ENCODE data around the gene NOM1. TPM values are rescaled to one million over a fixed set of nuclear protein-coding genes. Genes with fewer than 3 reads are reported as not detected.

Gene NOM1
- total RNA-seq, 1 experiment from 2014 or later, result 35.4 TPM

DNA sequence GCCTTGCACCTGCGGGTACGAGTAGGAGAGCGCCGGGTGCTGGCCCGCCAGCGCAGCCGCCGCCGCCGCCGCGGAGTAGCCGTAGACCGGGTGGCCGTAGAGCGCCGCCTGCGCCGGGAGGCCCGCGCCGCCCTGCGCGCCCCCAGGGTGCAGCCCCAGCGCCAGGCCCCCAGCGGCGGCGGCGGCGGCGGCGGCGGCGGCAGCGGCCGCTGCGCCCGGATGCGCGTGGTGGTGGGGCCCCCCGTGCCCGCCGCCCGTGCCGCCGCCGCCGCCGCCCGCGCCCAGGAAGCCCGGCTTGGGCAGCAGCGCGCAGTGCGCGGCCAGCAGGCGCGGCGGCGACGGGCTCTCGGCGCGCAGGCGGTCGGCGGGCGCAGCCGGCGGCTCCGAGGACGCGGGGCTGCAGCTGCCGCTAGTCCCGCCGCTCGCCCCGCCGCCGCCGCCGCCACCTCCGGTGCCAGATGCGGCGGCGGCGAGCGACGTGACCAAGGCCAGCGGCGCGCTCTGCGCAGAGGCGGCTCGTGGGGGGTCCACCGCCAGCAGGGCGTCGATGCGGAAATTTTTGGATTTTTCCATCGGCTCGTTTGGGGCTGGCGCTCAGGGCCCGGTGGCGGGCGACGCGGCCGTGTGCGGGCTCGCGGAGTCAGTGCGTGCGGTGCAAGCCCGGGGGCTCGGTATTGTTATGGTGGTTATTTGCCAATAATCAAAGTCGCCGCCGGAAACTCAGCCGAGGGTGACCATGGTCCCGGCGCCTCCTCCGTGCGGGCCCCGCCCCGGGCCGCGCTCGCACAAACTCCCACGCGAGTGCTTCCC, 60.5 kb downstream of the NOM1 start:
- ChIA-PET CTCF (interaction anchor here (1.1 kb wide), 1 partner anchor 10 kb away, joined by 3 read pairs; no protein-coding TSS in a partner anchor), POLR2A (no interaction called here), RAD21 (ENCODE audit: low non-redundant PET in 1 of 2, low total read pairs in 2 of 2, uncharacterized antibody in 2 of 2, unreplicated experiment in 2 of 2) (no interaction called here)
- Histone ChIP-seq H3K4me1 (ENCODE audit: control insufficient read depth in 1 of 2, insufficient read depth in 2 of 2, low read length in 2 of 2) (peaks cover 14 to 28% of the 10 kb centered on the region in 2 experiments), H3K79me2 (ENCODE audit: insufficient read depth, low read length) (peaks cover 7% of the 10 kb centered on the region; the same call in 1 of the 2 replicates), H3K9me3 (ENCODE audit: control insufficient read depth in 1 of 2, insufficient read depth in 1 of 2, low read depth in 1 of 2, low read length in 2 of 2) (no peaks in the 10 kb centered on the region), H3K27ac (ENCODE audit: low read depth, low read length) (peak overlapping the region; percentile 79), H3K36me3 (ENCODE audit: control insufficient read depth in 1 of 2, insufficient read depth in 2 of 2, low read length in 2 of 2) (no peaks in the 10 kb centered on the region; a peak in 1 of 4 replicates), H3K9me2 (ENCODE audit: insufficient read depth) (no peaks in the 10 kb centered on the region), H3K27me3 (ENCODE audit: insufficient read depth, low read length) (no peaks in the 10 kb centered on the region), H3K9ac (ENCODE audit: low read length) (peak overlapping the region; percentile 90), H2AFZ (ENCODE audit: low read depth, low read length, poor library complexity, severe bottlenecking) (no peak overlapping the region), H3K4me3 (replicated peaks in 1 of 2; ENCODE audit: low read depth in 1 of 2, low read length in 2 of 2) (peak overlapping the region; percentile 64 to 92), H3K4me2 (ENCODE audit: low read length) (peak overlapping the region; percentile 98), H4K20me1 (ENCODE audit: insufficient read depth) (no peaks in the 10 kb centered on the region)
- peak; percentile 60 for ATAC-seq
- DNase-seq (ENCODE audit: low read depth, low spot score), result no peak
- no TSS peak for BruUV-seq (replicated peaks)
- peak; percentile 73 for TF ChIP-seq TCF7L2 (IDR thresholded peaks at IDR 0.05; ENCODE audit: borderline replicate concordance, extremely low read depth, insufficient read depth, insufficient read length)
- no peak for TF ChIP-seq POLR2A (IDR thresholded peaks at IDR 0.05; ENCODE audit: borderline replicate concordance, extremely low read depth, insufficient read depth, insufficient read length)
- intact Hi-C loops (cut with micrococcal nuclease), result loop anchor here (2.0 kb wide), 2 partner anchors 61 to 129 kb away; partner anchors contain the start of genes NOM1 and UBE3C

- Histone ChIP-seq H3K4me3 (replicated peaks in 1 of 2; ENCODE audit: low read depth in 1 of 2, low read length in 2 of 2) (peak within 1 kb of the TSS; percentile 64 to 92), H3K9me2 (ENCODE audit: insufficient read depth) (no peaks in the 10 kb centered on the region), H3K79me2 (ENCODE audit: insufficient read depth, low read length) (peaks cover 7% of the 10 kb centered on the region; the same call in 1 of the 2 replicates), H3K9me3 (ENCODE audit: control insufficient read depth in 1 of 2, insufficient read depth in 1 of 2, low read depth in 1 of 2, low read length in 2 of 2) (no peaks in the 10 kb centered on the region), H3K36me3 (ENCODE audit: control insufficient read depth in 1 of 2, insufficient read depth in 2 of 2, low read length in 2 of 2) (no peaks in the 10 kb centered on the region), H3K27me3 (ENCODE audit: insufficient read depth, low read length) (no peaks in the 10 kb centered on the region), H2AFZ (ENCODE audit: low read depth, low read length, poor library complexity, severe bottlenecking) (no peak within 1 kb of the TSS), H3K9ac (ENCODE audit: low read length) (peak within 1 kb of the TSS; percentile 90), H3K27ac (ENCODE audit: low read depth, low read length) (peak within 1 kb of the TSS; percentile 79), H4K20me1 (ENCODE audit: insufficient read depth) (no peaks in the 10 kb centered on the region), H3K4me1 (ENCODE audit: control insufficient read depth in 1 of 2, insufficient read depth in 2 of 2, low read length in 2 of 2) (peaks cover 14 to 28% of the 10 kb centered on the region in 2 experiments), H3K4me2 (ENCODE audit: low read length) (peak within 1 kb of the TSS; percentile 98)
- intact Hi-C loops (cut with micrococcal nuclease), result loop anchor here (2.0 kb wide), 2 partner anchors 62 to 128 kb away; partner anchors contain the start of genes NOM1 and UBE3C
- TF ChIP-seq ZFX (IDR thresholded peaks at IDR 0.05) (peak; percentile 90), ATF3 (IDR thresholded peaks at IDR 0.05) (no peak), YY1 (IDR thresholded peaks at IDR 0.05; ENCODE audit: extremely low read depth, insufficient replicate concordance, low read depth, low read length) (peak; percentile 68), EGR1 (IDR thresholded peaks at IDR 0.05; ENCODE audit: low read depth) (peak; percentile 43), FOSL1 (IDR thresholded peaks at IDR 0.05; ENCODE audit: low read depth) (peak; percentile 64), POLR2AphosphoS5 (IDR thresholded peaks at IDR 0.05; ENCODE audit: low read depth, low read length) (peak; percentile 84), SP1 (IDR thresholded peaks at IDR 0.05; ENCODE audit: low read depth) (peak; percentile 74)
- TF ChIP-seq, protein P1, sequence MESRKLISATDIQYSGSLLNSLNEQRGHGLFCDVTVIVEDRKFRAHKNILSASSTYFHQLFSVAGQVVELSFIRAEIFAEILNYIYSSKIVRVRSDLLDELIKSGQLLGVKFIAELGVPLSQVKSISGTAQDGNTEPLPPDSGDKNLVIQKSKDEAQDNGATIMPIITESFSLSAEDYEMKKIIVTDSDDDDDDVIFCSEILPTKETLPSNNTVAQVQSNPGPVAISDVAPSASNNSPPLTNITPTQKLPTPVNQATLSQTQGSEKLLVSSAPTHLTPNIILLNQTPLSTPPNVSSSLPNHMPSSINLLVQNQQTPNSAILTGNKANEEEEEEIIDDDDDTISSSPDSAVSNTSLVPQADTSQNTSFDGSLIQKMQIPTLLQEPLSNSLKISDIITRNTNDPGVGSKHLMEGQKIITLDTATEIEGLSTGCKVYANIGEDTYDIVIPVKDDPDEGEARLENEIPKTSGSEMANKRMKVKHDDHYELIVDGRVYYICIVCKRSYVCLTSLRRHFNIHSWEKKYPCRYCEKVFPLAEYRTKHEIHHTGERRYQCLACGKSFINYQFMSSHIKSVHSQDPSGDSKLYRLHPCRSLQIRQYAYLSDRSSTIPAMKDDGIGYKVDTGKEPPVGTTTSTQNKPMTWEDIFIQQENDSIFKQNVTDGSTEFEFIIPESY (IDR thresholded peaks at IDR 0.05; ENCODE audit: extremely low read depth, insufficient replicate concordance, low read length), result no peak
- BruUV-seq (replicated peaks), result no TSS peak
- ChIA-PET POLR2A (no interaction called here), CTCF (interaction anchor here (1.1 kb wide), 1 partner anchor 11 kb away, joined by 3 read pairs; no protein-coding TSS in a partner anchor), RAD21 (ENCODE audit: low non-redundant PET in 1 of 2, low total read pairs in 2 of 2, uncharacterized antibody in 2 of 2, unreplicated experiment in 2 of 2) (no interaction called here)
- peak; percentile 93 for ATAC-seq
- DNase-seq (ENCODE audit: low read depth, low spot score), result peak; percentile 54
Observed at GRCh38 chr7:157010588-157011332, 61.2 kb downstream of the NOM1 start, which contains the start of gene MNX1. Gene MNX1 (minus strand): TSS chr7:157010663. CDS start chr7:157010350, 313 bp downstream.

Measured in HCT116 (cell line).